WTC11 (cell line): ENCODE results near the gene OR2V2. TPM values are rescaled to one million over a fixed set of nuclear protein-coding genes. Genes with fewer than 3 reads are reported as not detected.

ENCODE experiments used
- ATAC-seq: fragments of 200-7000 bp; cut with Tn5 transposase; 2 replicates; pipeline ENCODE4 v1.10.0; 2021; ENCODE audit warnings: mild to moderate bottlenecking, moderate library complexity
- CTCF ChIA-PET: fragments of 300-600 bp; sonication (Branson Sonifier 250); formaldehyde crosslinking; loops from one replicate; lab custom pipeline; 2021; ENCODE audit warnings: antibody characterized with exemption; lab: Charles Lee
- POLR2A ChIA-PET: fragments of 350-600 bp; sonication (Branson Sonifier 250); formaldehyde crosslinking; loops from one replicate; lab custom pipeline; 2021; ENCODE audit warnings: antibody characterized with exemption; lab: Charles Lee
- DNase-seq: peaks from one replicate; pipeline ENCODE4 v3.0.0; 2021; ENCODE audit warnings: low spot score
- H3K27ac Mint-ChIP-seq: 2 replicates; pipeline ENCODE4 v1.8.0; 2021; ENCODE audit warnings: mixed read lengths
- H3K27me3 Mint-ChIP-seq: 2 replicates; pipeline ENCODE4 v1.8.0; 2021; ENCODE audit warnings: low read depth, mild to moderate bottlenecking, moderate library complexity, mixed read lengths
- H3K36me3 Mint-ChIP-seq: 2 replicates; pipeline ENCODE4 v1.8.0; 2021; ENCODE audit warnings: mixed read lengths
- H3K4me1 Mint-ChIP-seq: 2 replicates; pipeline ENCODE4 v1.8.0; 2022; ENCODE audit warnings: mixed read lengths
- H3K4me3 Mint-ChIP-seq: 2 replicates; pipeline ENCODE4 v1.8.0; 2021; ENCODE audit warnings: mild to moderate bottlenecking, moderate library complexity, mixed read lengths
- H3K9me3 Mint-ChIP-seq: 2 replicates; pipeline ENCODE4 v1.8.0; 2021; ENCODE audit warnings: mixed read lengths
- CREM ChIP-seq: sonication (generic); formaldehyde crosslinking; IDR thresholded peaks from 2 replicates; pipeline ENCODE4 v1.8.1; 2022; ENCODE audit warnings: mild to moderate bottlenecking, missing genetic modification reagents, moderate library complexity
- FOXJ3 ChIP-seq: sonication (generic); formaldehyde crosslinking; IDR thresholded peaks from 2 replicates; pipeline ENCODE4 v1.9.0; 2021; ENCODE audit warnings: missing genetic modification reagents, mild to moderate bottlenecking, borderline replicate concordance
- FOXP4 ChIP-seq: sonication (generic); formaldehyde crosslinking; IDR thresholded peaks from 2 replicates; pipeline ENCODE4 v1.8.0; 2022; ENCODE audit warnings: mild to moderate bottlenecking, missing genetic modification reagents
- HMGXB4 ChIP-seq: sonication (generic); formaldehyde crosslinking; IDR thresholded peaks from 2 replicates; pipeline ENCODE4 v1.8.1; 2023; ENCODE audit warnings: mild to moderate bottlenecking, moderate library complexity, missing genetic modification reagents
- MAX ChIP-seq: sonication (generic); formaldehyde crosslinking; IDR thresholded peaks from 2 replicates; pipeline ENCODE4 v1.8.0; 2022; ENCODE audit warnings: mild to moderate bottlenecking, missing genetic modification reagents
- NFYB ChIP-seq: sonication (generic); formaldehyde crosslinking; conservative IDR thresholded peaks from 2 replicates; pipeline ENCODE4 v1.8.0; 2022; ENCODE audit warnings: low read depth, missing genetic modification reagents
- PRRX2 ChIP-seq: fragments of 250-450 bp; sonication (Bioruptor Pico); IDR thresholded peaks from 2 replicates; pipeline ENCODE4 v1.8.0; 2021; ENCODE audit warnings: mild to moderate bottlenecking
- SP1 ChIP-seq: sonication (generic); formaldehyde crosslinking; conservative IDR thresholded peaks from 2 replicates; pipeline ENCODE4 v1.8.1; 2022; ENCODE audit warnings: missing genetic modification reagents
- USF1 ChIP-seq: sonication (generic); formaldehyde crosslinking; IDR thresholded peaks from 2 replicates; pipeline ENCODE4 v1.8.0; 2022; ENCODE audit warnings: mild to moderate bottlenecking, missing genetic modification reagents
- ZBTB43 ChIP-seq: sonication (generic); formaldehyde crosslinking; IDR thresholded peaks from 2 replicates; pipeline ENCODE4 v1.8.1; 2023; ENCODE audit warnings: mild to moderate bottlenecking, missing genetic modification reagents
- ZNF232 ChIP-seq: sonication (generic); formaldehyde crosslinking; IDR thresholded peaks from 2 replicates; pipeline ENCODE4 v1.8.0; 2022; ENCODE audit warnings: mild to moderate bottlenecking, missing genetic modification reagents
- ZNF263 ChIP-seq: sonication (generic); formaldehyde crosslinking; IDR thresholded peaks from 2 replicates; pipeline ENCODE4 v1.8.1; 2022; ENCODE audit warnings: low read depth, mild to moderate bottlenecking, moderate library complexity, missing genetic modification reagents
- ZNF281 ChIP-seq: sonication (generic); formaldehyde crosslinking; IDR thresholded peaks from 2 replicates; pipeline ENCODE4 v1.8.0; 2023; ENCODE audit warnings: mild to moderate bottlenecking, missing genetic modification reagents
- ZNF317 ChIP-seq: sonication (generic); formaldehyde crosslinking; IDR thresholded peaks from 2 replicates; pipeline ENCODE4 v1.8.1; 2023; ENCODE audit warnings: low read depth, mild to moderate bottlenecking, moderate library complexity, missing genetic modification reagents, borderline replicate concordance
- total RNA-seq: library from RNA; stranded (reverse); gene quantifications from 3 replicates; pipeline ENCODE4 v1.2.3, GENCODE V29; 2021
- TF ChIP-seq, protein P1 (sequence below): sonication (generic); formaldehyde crosslinking; IDR thresholded peaks from 2 replicates; pipeline ENCODE4 v1.8.1; 2022; ENCODE audit warnings: mild to moderate bottlenecking, moderate library complexity, missing genetic modification reagents

The OR2V2 gene
- total RNA-seq, 1 experiment from 2014 or later: not detected

GRCh38 chr5:181203777-181204112 is 56.4 kb downstream of the OR2V2 start (continued):
- TF ChIP-seq ZNF232 (CRISPR knock-in tag) (no peak), MAX (CRISPR knock-in tag) (no peak), FOXJ3 (CRISPR knock-in tag) (no peak), SP1 (no peak), ZNF263 (no peak), CREM (CRISPR knock-in tag) (no peak), USF1 (no peak), NFYB (CRISPR knock-in tag) (no peak), ZNF317 (CRISPR knock-in tag) (no peak)
- TF ChIP-seq, protein P1, sequence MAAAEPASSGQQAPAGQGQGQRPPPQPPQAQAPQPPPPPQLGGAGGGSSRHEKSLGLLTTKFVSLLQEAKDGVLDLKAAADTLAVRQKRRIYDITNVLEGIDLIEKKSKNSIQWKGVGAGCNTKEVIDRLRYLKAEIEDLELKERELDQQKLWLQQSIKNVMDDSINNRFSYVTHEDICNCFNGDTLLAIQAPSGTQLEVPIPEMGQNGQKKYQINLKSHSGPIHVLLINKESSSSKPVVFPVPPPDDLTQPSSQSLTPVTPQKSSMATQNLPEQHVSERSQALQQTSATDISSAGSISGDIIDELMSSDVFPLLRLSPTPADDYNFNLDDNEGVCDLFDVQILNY (CRISPR knock-in tag): no peak

DNA sequence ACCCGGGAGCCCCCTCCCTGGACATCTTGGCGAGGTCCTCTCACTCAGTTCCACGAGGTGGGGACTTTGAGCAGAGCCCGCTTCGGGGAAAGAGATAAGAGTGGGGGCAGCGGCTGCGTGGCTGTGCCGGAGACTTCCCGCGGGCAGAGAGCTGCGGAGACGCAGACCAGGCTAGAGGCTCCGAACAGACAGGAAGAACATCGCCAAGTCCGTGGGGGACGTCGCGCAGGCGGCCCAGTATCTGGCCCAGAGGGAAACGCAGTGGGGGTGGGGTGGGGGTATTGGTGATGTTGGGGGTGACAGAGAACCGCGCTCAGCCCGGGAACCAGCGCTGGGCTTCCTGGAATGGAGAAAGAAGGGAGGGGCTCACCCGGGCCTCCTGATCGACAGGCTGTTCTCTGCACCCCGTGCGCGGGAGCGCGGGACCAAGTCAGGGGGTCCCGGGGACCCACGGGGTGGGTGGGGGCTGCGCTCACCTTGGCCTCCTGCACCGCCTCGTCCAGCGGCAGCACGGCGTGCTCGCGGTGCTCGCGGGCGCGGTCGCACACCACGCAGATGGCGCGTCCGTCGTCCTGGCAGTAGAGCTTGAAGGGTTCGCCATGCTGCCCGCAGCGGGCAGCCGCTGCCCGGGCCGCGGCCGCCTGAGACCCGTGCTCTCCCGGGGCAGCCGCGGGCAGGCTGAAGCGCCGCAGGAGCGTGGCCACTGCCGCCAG is 56.9 kb downstream of the OR2V2 start:
- CTCF ChIA-PET: interaction anchor here (1.0 to 4.6 kb wide), 6 partner anchors 10 to 36 kb away, joined by 3 to 42 read pairs (median 7); partner anchors contain the start of gene TRIM41
- POLR2A ChIA-PET: interaction anchor here (2.3 kb wide), 1 partner anchor 12 kb away, joined by 11 read pairs; no protein-coding TSS in a partner anchor
- DNase-seq: peak; percentile 50

More for the DNA sequence above, 56.9 kb downstream of the OR2V2 start:
- no peak for ATAC-seq
- no peak for TF ChIP-seq ZNF281 (CRISPR knock-in tag)
- TF ChIP-seq HMGXB4: peak; percentile 11; the same call in 1 of the 2 replicates
- 0 out of 2 replicates have a peak, but pooled peaks have one; percentile 3 for TF ChIP-seq ZBTB43 (CRISPR knock-in tag)
- no peak for TF ChIP-seq PRRX2 (CRISPR knock-in tag)
- peak; percentile 1; the same call in 1 of the 2 replicates for TF ChIP-seq FOXP4 (CRISPR knock-in tag)
- H3K27ac Mint-ChIP-seq: no peak overlapping the region
- H3K9me3 Mint-ChIP-seq: no peaks in the 10 kb centered on the region
- peak overlapping the region; percentile 78 for H3K4me3 Mint-ChIP-seq
- peaks cover 38% of the 10 kb centered on the region for H3K4me1 Mint-ChIP-seq
- peaks cover 80% of the 10 kb centered on the region for H3K27me3 Mint-ChIP-seq
- peaks cover 6% of the 10 kb centered on the region; the same call in 1 of the 2 replicates for H3K36me3 Mint-ChIP-seq
